NCI-H2227 (cell line): Measurements from ENCODE around the gene ROBO1.

Experiments used
- DNase-seq: peaks from one replicate; lab custom pipeline; 2025; ENCODE audit not compliant: unreplicated experiment; lab: John Stamatoyannopoulos, UW

Gene ROBO1

DNA sequence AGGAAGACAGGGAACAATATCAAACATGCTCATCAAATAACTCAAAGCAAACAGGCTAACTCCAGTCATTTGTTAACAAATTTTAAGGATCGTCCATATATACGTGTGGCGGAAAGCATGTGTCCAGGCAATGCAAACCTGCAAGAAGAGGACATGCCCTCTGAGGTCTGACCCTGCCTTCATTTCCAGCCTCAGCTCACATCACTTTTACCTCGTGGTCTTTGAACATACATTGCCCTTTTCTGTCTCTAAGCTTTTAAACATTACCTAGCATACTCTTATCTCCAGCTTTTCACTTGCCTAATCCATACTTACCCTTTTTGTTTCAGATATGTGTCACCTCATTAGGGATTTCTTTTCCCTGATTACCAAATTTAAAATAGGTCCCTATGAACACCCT lies 944.4 kb downstream of the ROBO1 start:
- DNase-seq: no peak

GRCh38 chr3:78822726-78823125 lies 945.1 kb downstream of the ROBO1 start:
- no peak for DNase-seq

DNA sequence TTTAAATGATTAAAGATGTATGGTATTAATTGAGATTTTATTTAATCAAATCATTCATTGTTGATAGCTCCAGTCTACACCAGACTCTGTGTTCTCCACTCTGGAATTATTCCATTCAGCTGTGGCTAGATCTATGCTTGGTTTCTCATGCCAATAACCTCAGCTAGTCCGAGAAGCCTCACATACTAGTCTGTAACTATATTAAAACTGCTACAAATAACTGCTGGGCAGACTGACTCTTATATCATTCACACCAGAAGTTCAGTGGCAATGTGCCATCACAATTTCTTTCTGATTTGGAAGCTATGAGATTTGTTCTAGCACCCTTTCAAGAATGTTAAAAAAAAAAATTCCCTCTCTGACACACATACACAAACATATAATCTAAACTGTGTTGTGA lies 947.3 kb downstream of the ROBO1 start:
- DNase-seq: no peak

DNA sequence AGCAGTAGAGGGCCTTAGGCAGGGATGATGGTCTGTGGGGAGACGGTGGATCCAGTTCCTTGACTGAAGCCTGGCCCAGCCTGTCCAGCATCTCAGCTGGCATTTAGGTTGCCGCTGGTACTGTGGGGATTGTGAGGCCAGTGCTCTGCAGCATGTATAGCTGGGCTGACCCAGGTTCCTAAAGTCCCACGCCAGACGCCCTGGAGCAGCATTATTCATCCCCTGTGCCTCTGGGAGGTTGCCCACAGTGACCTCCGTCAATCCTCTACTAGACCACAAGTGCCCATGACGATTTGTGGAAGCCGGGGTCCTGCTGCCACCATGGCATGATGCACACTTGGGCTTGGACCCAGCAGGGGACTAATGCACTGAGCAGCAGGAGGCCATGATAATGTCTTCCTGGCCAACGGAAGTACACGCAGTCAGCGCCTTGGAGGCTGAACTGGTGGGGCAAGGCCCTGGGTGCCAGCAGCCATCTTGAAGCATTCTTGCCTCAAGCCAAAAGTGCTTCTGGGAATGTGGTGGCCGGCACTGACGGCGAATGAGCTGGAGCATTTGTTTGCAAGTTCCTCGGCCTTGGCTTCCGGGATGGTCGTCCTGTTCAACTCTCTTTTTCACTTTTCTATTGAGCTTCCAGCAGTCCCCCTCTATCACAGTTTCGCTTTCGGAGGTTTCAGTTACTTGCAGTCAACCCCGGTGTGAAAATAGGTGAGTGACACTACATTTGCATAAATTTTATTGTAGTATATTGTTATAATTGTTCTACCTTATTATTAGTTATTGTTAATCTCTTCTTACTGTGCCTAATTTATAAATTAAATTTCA lies 949.4 kb downstream of the ROBO1 start:
- no peak for DNase-seq

DNA sequence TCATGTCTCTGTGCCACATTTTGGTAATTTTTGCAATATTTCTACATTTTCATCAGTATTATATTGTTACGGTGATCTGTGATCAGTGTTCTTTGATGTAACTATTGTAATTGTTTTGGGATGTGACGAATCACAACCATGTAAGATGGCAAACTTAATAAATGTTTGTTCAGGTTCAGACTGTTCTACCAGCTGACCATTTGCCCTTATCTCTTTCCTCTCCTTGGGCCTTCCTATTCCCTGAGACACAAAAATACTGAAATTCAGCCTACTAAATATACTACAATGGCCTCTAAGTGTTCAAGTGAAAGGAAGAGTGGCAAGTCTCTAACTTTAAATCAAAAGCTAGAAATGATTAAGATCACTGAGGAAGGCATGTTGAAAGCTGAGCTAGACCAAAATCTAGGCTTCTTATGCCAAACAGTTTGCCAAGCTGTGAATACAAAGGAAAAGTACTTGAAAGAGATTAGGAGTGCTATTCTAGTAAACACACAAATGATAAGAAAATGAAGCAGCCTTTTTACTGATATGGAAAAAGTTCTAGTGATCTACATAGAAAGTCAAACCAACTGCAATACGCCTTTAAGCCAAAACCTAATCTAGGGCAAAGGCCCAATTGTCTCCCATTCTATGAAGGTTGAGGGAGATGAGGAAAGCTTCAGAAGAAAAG lies 952.8 kb downstream of the ROBO1 start:
- DNase-seq: no peak

DNA sequence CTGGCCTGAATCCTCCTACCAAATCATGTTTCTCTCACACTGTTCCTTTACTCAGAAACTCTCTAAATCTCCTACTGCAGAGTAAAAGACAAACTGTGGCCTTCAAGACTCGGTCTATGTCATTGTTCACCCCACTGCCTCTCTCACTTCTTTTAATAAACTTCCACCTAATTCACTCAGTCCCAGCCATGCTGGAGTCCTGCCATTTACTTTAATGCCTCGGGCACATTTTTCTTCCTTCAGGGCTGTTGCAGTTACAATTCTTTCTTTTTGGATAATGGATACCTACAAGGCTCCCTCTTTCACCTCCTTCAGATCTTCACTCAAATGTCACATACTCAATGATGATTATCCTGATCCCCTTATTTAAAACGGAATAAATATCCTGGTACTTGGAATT lies 955.6 kb downstream of the ROBO1 start:
- no peak for DNase-seq

DNA sequence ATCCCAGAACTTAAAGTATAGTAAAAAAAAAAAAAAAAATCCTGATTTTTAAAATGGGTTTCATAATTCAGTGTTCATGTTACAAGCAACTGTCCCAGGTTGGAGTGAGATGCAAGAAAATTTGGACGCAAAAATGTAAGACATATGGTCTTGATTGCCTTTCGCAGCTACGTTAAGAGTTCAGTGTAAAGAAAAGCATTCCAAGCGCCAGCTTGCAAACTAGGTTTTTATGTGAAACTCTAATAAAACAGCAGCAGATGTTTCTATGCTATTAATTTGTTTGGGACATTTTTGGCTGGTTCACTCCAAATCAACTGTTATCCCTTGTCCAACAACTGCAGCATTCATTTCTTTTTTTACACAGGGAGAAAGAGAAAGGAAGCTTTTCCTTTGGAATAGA lies 957.8 kb downstream of the ROBO1 start:
- DNase-seq: no peak

- no peak for DNase-seq
Measured at GRCh38 chr3:78804251-78805037, 963.4 kb downstream of the ROBO1 start.

- DNase-seq: no peak
Measured at GRCh38 chr3:78802562-78802930, 965.3 kb downstream of the ROBO1 start.

DNA sequence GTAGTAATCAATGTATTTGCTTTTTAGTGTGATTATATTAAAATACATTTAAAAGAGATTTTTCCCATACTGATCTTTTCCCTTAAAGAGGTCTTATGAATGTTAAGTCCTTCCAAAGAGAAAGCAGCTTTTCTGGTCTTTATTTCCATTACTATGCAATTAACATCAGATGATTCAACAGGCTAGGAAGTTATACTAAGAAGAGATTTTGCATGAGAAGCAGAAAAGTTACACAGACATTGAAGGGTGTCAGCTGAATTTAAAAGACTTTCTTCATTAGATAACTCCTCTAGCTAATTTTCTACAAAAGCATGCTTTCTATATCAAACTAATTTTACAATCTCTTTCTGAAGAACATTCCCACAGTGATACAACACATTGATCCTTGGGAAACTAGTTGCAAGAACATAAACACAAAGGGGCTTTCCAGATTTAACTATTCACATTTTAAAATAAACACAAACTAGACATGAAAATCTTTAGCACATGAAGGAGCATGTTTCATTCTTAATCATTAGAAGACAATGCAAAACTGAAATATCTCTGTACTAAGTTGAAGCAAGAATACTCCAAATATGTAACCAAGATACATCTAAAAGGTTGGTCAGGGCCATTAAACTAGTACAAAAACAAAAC lies 965.8 kb downstream of the ROBO1 start:
- no peak for DNase-seq

- DNase-seq: no peak
Measured at GRCh38 chr3:78799681-78800080, 968.1 kb downstream of the ROBO1 start.

- DNase-seq: no peak
Measured at GRCh38 chr3:78798266-78798832, 969.4 kb downstream of the ROBO1 start.

DNA sequence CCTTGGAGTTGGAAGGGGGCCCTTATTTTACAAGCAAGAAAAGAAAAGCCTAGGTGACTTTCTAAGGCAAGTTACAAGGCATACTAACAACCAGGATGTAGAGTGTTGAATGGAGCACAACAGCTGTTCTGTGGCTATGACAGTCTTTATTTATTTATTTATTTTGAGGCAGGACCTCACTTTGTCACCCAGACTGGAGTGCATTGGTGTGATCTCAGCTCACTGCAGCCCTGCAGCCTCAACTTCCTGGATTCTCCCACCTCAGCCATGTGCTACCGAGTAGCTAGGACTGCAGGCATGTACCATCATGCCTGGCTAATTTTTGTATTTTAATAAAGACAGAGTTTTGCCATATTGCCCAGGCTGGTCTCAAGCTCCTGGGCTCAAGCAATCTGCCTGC lies 973.4 kb downstream of the ROBO1 start:
- no peak for DNase-seq

- DNase-seq: no peak
Measured at GRCh38 chr3:78792733-78793132, 975.1 kb downstream of the ROBO1 start.

DNA sequence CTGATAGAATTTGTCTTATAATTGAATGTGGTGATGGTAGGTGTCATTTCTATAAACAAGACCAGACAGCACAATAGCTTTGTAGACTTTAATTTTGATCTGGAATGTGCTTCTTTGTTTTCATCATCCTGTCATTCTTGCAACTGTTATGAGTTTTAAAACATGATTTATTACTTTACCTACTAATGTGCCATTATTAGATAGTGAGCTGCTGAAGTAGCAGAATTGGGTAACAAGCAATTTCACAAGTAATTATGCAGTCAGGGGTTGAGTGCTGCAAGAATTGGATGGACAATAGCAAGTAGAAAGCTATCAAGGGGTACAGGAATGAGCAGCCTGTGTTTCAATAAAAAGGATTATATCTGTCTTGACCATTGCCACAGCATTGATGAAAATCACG lies 975.6 kb downstream of the ROBO1 start:
- DNase-seq: no peak

GRCh38 chr3:78791753-78792152 lies 976.0 kb downstream of the ROBO1 start:
- DNase-seq: peak; percentile 49

GRCh38 chr3:78788839-78789238 lies 979.0 kb downstream of the ROBO1 start:
- no peak for DNase-seq

GRCh38 chr3:78785004-78785403 lies 982.8 kb downstream of the ROBO1 start:
- DNase-seq: no peak

- DNase-seq: no peak
Measured at GRCh38 chr3:78781351-78781750, 986.4 kb downstream of the ROBO1 start.

- DNase-seq: no peak
Measured at GRCh38 chr3:78765671-78766485, 1001.9 kb downstream of the ROBO1 start.
